Stimulated activated CD8-positive, alpha-beta memory T cell treated with anti-CD3 and anti-CD28 coated beads, Interleukin-2, amount 100 ng/mL, for 48 hours (primary cell): ENCODE measurements around the gene THADA.
A peak's percentile ranks its signal among the peaks of the same experiment; 100 is the strongest.
"Not testable (repeated sequence)": the region's sequence is repeated elsewhere in the genome, so short reads cannot be mapped to it uniquely, and the experiment has no call there.

ENCODE experiments used
- DNase-seq, 2 donors: peaks; one replicate each; pipeline ENCODE4 v3.0.0-alpha.2; 2020; ENCODE audit warnings: low read depth in 2 of 2

The THADA gene, protein sequence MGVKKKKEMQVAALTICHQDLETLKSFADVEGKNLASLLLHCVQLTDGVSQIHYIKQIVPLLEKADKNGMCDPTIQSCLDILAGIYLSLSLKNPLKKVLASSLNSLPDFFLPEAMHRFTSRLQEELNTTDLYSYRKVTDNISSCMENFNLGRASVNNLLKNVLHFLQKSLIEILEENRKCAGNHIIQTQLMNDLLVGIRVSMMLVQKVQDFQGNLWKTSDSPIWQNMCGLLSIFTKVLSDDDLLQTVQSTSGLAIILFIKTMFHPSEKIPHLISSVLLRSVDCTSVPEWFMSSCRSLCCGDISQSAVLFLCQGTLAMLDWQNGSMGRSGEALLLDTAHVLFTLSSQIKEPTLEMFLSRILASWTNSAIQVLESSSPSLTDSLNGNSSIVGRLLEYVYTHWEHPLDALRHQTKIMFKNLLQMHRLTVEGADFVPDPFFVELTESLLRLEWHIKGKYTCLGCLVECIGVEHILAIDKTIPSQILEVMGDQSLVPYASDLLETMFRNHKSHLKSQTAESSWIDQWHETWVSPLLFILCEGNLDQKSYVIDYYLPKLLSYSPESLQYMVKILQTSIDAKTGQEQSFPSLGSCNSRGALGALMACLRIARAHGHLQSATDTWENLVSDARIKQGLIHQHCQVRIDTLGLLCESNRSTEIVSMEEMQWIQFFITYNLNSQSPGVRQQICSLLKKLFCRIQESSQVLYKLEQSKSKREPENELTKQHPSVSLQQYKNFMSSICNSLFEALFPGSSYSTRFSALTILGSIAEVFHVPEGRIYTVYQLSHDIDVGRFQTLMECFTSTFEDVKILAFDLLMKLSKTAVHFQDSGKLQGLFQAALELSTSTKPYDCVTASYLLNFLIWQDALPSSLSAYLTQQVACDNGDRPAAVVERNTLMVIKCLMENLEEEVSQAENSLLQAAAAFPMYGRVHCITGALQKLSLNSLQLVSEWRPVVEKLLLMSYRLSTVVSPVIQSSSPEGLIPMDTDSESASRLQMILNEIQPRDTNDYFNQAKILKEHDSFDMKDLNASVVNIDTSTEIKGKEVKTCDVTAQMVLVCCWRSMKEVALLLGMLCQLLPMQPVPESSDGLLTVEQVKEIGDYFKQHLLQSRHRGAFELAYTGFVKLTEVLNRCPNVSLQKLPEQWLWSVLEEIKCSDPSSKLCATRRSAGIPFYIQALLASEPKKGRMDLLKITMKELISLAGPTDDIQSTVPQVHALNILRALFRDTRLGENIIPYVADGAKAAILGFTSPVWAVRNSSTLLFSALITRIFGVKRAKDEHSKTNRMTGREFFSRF (N-terminal part only)

DNA sequence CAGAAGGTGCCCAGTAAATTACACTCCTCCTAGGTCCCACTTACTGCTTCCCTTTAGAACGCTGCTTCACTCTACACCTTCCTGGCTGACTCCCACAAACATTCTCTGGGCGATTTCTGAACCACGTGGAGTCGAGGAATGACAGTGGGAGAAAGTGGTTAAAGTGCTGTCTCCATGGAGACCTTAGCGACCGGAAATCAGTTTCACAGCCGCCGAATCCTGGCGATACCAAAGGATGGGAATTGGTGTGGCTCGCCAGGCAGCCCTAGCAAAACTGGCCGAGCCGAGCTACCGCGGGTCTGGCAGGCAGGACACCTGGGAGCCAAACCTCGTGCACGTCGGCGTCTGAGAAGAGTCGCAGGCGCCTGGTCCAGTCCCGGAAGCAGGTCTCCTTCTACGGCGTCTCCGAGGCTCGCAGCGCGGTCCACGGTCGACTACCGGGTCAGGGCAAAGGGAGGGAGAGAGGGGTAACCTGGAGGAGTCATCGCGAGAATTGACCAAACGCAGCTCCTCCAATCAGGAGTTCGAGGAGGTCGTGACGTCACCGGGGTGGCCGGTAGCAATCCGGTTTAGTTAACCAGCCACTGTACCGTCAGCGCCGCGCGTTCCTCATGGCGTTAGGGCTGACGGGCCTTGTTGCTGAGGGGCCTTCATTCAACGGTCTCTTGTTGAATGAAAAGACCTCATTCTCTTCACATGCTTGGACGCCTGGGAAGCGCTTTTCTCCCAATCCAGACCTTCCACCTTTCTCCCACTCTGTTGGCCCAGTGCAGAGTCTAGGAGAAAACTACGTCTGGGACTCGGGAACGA is at the start of gene THADA:
TSS of gene THADA (minus strand) at position 436 of the 810 bp plus-strand sequence. CDS start 3,646 bp downstream, outside the sequence.
- peak; percentile 97 to 99 for DNase-seq

GRCh38 chr2:43643680-43644079 is 47.8 kb upstream of the THADA start:
- DNase-seq = no peak

DNA sequence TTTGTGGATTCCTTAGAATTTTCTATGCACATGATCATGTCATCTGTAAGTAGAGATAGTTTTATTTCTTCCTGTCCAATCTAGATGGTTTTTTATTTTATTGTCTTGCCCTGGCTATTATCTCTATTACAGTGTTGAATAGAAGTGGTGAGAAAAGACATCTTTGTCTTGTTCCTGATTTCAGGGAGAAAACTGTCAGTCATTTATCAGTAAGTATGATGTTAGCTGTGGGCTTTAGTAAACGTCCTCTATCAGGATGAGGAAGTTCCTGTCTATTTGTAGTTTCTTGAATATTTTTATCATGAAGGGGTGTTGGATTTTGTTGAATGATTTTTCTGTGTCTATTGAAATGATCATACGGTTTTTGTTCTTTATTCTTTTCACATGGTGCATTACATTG is 46.5 kb upstream of the THADA start:
- DNase-seq = no peak

- DNase-seq = peak; percentile 79 to 90
Observed at GRCh38 chr2:43637030-43637803, 41.4 kb upstream of the THADA start, which contains the start of gene PLEKHH2. PLEKHH2 (plus strand) TSS chr2:43637260; CDS start chr2:43644674, 7,414 bp downstream.

GRCh38 chr2:43636621-43637020 is 40.8 kb upstream of the THADA start:
- no peak for DNase-seq

- DNase-seq = not testable (repeated sequence)
Observed at GRCh38 chr2:43636153-43636552, 40.3 kb upstream of the THADA start.

DNA sequence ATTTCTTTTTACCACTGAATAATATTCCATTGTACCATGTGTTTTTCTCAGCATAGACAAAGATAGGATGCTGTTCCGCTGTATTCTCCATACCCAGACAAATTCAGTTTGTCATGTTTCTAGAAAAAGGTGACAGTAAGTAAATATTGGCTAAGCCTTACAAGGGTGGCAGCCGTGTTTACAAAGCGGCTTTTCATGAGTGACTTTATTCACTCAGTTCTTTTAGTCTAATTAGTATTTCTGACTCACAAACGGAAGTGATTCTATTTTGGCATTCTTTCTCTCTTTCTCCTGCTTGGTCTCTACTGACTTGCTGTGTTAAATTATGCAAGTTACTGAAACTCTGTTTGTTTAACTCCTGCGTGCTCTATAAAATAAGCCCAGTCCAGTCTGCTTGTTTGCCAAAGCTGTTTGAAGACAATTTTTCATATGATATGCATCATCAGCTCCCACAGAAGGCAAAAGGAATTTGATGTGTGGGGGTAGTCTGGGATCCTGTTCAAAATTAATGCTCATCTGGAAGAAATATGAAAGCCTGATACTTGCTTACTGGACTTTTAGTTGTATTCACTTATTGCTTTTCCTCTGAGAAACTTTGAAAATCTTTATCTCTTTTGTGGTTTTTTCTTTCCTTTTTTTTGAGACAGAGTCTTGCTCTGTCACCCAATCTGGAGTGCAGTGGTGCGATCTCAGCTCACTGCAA is 38.9 kb upstream of the THADA start:
- no peak for DNase-seq

GRCh38 chr2:43631618-43632317 is 35.9 kb upstream of the THADA start:
- DNase-seq = no peak

GRCh38 chr2:43622931-43623451 is 27.2 kb upstream of the THADA start:
- DNase-seq = no peak

- DNase-seq = no peak
Observed at GRCh38 chr2:43619511-43619910, 23.7 kb upstream of the THADA start.

GRCh38 chr2:43616967-43617680 is 21.3 kb upstream of the THADA start:
- no peak for DNase-seq

GRCh38 chr2:43612944-43613343 is 17.1 kb upstream of the THADA start:
- DNase-seq = no peak

GRCh38 chr2:43611987-43612894 is 16.4 kb upstream of the THADA start:
- peak; percentile 32 to 65 for DNase-seq

DNA sequence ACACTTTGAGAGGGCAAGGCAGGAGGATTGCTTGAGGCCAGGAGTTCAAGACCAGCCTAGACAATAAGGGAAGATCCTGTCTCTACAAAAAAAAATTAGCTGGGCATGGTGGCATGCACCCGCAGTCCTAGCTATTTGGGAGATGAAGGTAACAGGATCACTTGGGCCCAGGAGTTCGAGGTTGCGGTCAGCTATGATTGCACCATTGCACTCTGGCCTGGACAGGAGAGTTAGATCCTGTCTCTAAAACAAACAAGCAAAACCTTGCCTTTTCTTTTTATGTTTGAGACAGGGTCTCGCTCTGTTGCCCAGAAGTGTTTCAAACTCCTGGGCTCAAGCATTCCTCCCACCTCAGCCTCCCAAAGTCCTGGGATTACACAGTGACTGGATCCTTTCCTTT is 14.5 kb upstream of the THADA start:
- no peak for DNase-seq

DNA sequence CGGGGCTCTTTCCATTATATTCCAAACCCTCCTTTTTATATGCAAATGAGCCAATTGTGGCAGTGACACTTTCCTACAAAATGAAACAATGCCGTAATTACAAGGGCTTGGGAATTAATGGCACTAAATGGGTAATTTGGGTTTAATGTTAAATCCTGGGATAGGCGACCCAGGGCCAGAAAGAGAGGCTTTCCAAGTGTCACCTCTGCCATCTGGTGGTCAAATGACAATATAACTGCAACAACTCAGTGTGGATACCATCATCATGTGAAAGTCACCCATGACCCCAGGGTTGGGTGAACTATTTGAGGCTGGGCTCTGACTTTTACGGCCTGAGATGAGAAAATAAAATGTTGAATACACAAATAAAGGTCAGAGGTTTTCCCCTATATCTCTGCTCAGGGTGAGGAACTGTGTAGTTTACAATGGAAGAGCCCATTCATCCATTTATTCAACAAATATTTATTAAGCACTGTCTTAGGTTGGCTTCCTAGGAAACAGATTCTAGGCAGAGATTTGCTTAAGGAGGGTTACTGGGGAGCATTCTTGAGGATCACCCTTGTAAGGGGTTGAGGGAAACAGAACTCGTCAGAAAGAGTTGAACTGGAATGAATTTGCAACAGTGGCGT is 13.6 kb upstream of the THADA start:
- DNase-seq = no peak

GRCh38 chr2:43605851-43606250 is 10.0 kb upstream of the THADA start:
- no peak for DNase-seq
